Trophoblast cell (in vitro differentiated cells and primary cell): ENCODE measurements around the gene SNX24.

ENCODE experiments used
- DNase-seq, 2 donors: peaks; one replicate each; pipeline ENCODE4 v3.0.0-alpha.2; 2016
- H2AFZ ChIP-seq: 2 replicates; pipeline ENCODE4 v1.6.1; 2013; ENCODE audit warnings: low read length, moderate library complexity, mild to moderate bottlenecking; ENCODE audit not compliant: insufficient read depth, poor library complexity
- H2AK5ac ChIP-seq: 2 replicates; pipeline ENCODE4 v1.6.1; 2013; ENCODE audit warnings: mild to moderate bottlenecking, low read length
- H2BK120ac ChIP-seq: 2 replicates; pipeline ENCODE4 v1.6.1; 2013; ENCODE audit warnings: low read length, mild to moderate bottlenecking, moderate library complexity; ENCODE audit not compliant: insufficient read depth, poor library complexity
- H2BK12ac ChIP-seq: 2 replicates; pipeline ENCODE4 v1.6.1; 2013; ENCODE audit warnings: mild to moderate bottlenecking, low read length, moderate library complexity
- H2BK5ac ChIP-seq: 2 replicates; pipeline ENCODE4 v1.6.1; 2013; ENCODE audit warnings: low read length, low read depth, moderate library complexity, mild to moderate bottlenecking; ENCODE audit not compliant: poor library complexity
- H3K14ac ChIP-seq: 2 replicates; pipeline ENCODE4 v1.6.1; 2013; ENCODE audit warnings: mild to moderate bottlenecking, low read length
- H3K18ac ChIP-seq: 2 replicates; pipeline ENCODE4 v1.6.1; 2013; ENCODE audit warnings: mild to moderate bottlenecking, low read length
- H3K23ac ChIP-seq: 2 replicates; pipeline ENCODE4 v1.6.1; 2013; ENCODE audit warnings: low read length
- H3K27ac ChIP-seq: 2 replicates; pipeline ENCODE4 v1.5.1; 2013; ENCODE audit warnings: low read depth, mild to moderate bottlenecking, inconsistent platforms, low read length, moderate library complexity
- H3K27me3 ChIP-seq: 2 replicates; pipeline ENCODE4 v1.6.1; 2013; ENCODE audit warnings: inconsistent platforms, mild to moderate bottlenecking, low read length, moderate library complexity; ENCODE audit not compliant: insufficient read depth
- H3K36me3 ChIP-seq, 2 experiments: 1 replicate in 1 of 2; 2 replicates in 1 of 2; pipeline ENCODE4 v1.6.1; 2013; ENCODE audit warnings: low read length in 2 of 2, mild to moderate bottlenecking in 2 of 2, moderate library complexity in 1 of 2; ENCODE audit not compliant: insufficient read depth in 2 of 2, control insufficient read depth in 1 of 2
- H3K4ac ChIP-seq: 2 replicates; pipeline ENCODE4 v1.6.1; 2013; ENCODE audit warnings: low read depth, mild to moderate bottlenecking, low read length, moderate library complexity
- H3K4me1 ChIP-seq, 2 experiments: 1 replicate in 1 of 2; 2 replicates in 1 of 2; pipeline ENCODE4 v1.6.1; 2013; ENCODE audit warnings: low read length in 2 of 2, mild to moderate bottlenecking in 2 of 2, moderate library complexity in 1 of 2; ENCODE audit not compliant: insufficient read depth in 2 of 2, control insufficient read depth in 1 of 2
- H3K4me2 ChIP-seq: 2 replicates; pipeline ENCODE4 v1.6.1; 2013; ENCODE audit warnings: inconsistent platforms, mild to moderate bottlenecking, low read length, moderate library complexity
- H3K4me3 ChIP-seq: 2 replicates; pipeline ENCODE4 v1.5.1; 2013; ENCODE audit warnings: mild to moderate bottlenecking, low read depth, low read length, inconsistent platforms
- H3K79me1 ChIP-seq: one replicate; pipeline ENCODE4 v1.6.1; 2013; ENCODE audit warnings: low read length
- H3K79me2 ChIP-seq: 2 replicates; pipeline ENCODE4 v1.6.1; 2013; ENCODE audit warnings: low read length, mild to moderate bottlenecking; ENCODE audit not compliant: control insufficient read depth, insufficient read depth, poor library complexity
- H3K9ac ChIP-seq: 2 replicates; pipeline ENCODE4 v1.6.1; 2013; ENCODE audit warnings: mild to moderate bottlenecking, low read length
- H3K9me3 ChIP-seq: 2 replicates; pipeline ENCODE4 v1.6.1; 2013; ENCODE audit warnings: low read depth, mild to moderate bottlenecking, control low read depth, inconsistent platforms, low read length; ENCODE audit not compliant: insufficient read depth
- H4K12ac ChIP-seq: 2 replicates; pipeline ENCODE4 v1.6.1; 2013; ENCODE audit warnings: low read depth, mild to moderate bottlenecking, low read length, moderate library complexity
- H4K8ac ChIP-seq: 2 replicates; pipeline ENCODE4 v1.6.1; 2013; ENCODE audit warnings: low read depth, mild to moderate bottlenecking, low read length, moderate library complexity
- H4K91ac ChIP-seq: one replicate; pipeline ENCODE4 v1.6.1; 2013; ENCODE audit warnings: low read depth, mild to moderate bottlenecking, low read length, moderate library complexity
- WGBS: extraction: QIAGEN DNeasy Blood & Tissue Kit; methylation state at CpG from one replicate; pipeline ENCODE4 v1.1.7; 2013; ENCODE audit warnings: missing lambda C conversion rate; ENCODE audit not compliant: insufficient read length, insufficient coverage; ENCODE audit errors: extremely low coverage; 5-methylcytosine and 5-hydroxymethylcytosine counted together

Gene SNX24

DNA sequence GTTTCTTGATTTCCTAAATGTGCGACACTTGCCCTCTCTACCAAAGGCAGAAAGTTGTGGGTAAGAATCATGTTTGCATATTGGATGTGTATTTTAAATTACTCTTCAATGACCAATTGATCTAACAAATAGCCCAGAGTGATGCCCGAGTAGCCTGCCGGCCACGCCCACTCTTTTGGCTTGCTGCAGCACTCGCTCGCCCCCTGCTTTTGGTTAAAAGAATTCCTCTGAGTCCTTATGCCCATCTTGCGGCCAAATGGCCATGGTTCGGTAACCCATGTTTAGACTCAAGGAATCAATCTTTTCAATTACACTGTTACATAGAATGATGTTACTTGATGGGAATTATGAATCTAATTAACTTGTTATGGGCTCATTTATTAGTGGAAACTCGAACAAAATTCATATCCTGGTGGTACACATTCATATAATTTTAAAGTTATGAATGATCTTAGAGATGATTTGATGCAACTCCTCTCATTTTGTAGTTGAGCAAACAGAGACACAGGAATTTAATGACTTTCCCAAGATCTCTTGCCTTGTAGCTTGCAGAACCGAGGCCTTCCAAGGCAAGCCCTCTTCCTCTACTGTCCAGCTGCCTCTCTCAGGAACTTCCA, 154.6 kb downstream of the SNX24 start:
- Histone ChIP-seq H4K8ac (no peak overlapping the region), H3K4me1 (no peaks in the 10 kb centered on the region), H3K27me3 (no peaks in the 10 kb centered on the region), H3K4me2 (no peak overlapping the region), H3K9ac (no peak overlapping the region), H4K91ac (no peak overlapping the region), H4K12ac (no peak overlapping the region), H2BK120ac (no peak overlapping the region), H3K14ac (no peak overlapping the region), H3K23ac (no peak overlapping the region), H2AK5ac (no peak overlapping the region), H3K79me1 (no peaks in the 10 kb centered on the region), H3K9me3 (no peaks in the 10 kb centered on the region), H2BK12ac (no peak overlapping the region), H3K27ac (no peak overlapping the region), H3K18ac (no peak overlapping the region), H3K4me3 (no peak overlapping the region), H3K36me3 (peaks cover 2 to 4% of the 10 kb centered on the region in 2 experiments), H3K4ac (no peak overlapping the region), H2BK5ac (no peak overlapping the region), H2AFZ (no peak overlapping the region), H3K79me2 (no peaks in the 10 kb centered on the region)
- DNase-seq: peak; percentile 48 to 78
- WGBS: no CpG with 5 or more reads among the region's 10 CpGs

DNA sequence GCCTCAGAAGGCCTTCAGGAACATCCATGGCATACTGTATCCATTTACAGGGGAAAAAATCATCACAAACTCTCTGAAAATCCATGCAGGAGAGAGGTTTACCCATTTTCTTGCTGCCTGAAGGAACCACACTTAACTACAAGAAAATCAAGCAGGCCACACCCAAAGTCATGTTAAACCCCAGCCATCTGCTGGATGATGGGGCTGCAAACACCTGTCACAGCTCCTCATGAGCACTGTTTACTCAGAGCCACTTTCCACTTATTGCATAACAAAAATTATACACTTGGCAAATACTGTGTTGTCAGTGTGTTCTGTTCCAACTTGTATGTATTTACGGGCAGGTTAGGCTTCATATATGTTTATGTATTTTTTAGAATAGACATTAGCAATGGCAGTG, 155.3 kb downstream of the SNX24 start:
- Histone ChIP-seq H2AFZ (no peak overlapping the region), H3K79me2 (no peaks in the 10 kb centered on the region), H2AK5ac (no peak overlapping the region), H3K4ac (no peak overlapping the region), H3K9ac (no peak overlapping the region), H3K4me3 (no peak overlapping the region), H2BK5ac (no peak overlapping the region), H2BK120ac (no peak overlapping the region), H3K23ac (no peak overlapping the region), H3K27me3 (no peaks in the 10 kb centered on the region), H4K91ac (no peak overlapping the region), H2BK12ac (no peak overlapping the region), H4K12ac (no peak overlapping the region), H3K27ac (no peak overlapping the region), H3K9me3 (no peaks in the 10 kb centered on the region), H3K18ac (no peak overlapping the region), H3K79me1 (no peaks in the 10 kb centered on the region), H3K14ac (no peak overlapping the region), H4K8ac (no peak overlapping the region), H3K4me2 (no peak overlapping the region), H3K36me3 (peaks cover 2 to 4% of the 10 kb centered on the region in 2 experiments), H3K4me1 (no peaks in the 10 kb centered on the region)
- DNase-seq: no peak
- no CpG with 5 or more reads among the region's 1 CpG for WGBS

DNA sequence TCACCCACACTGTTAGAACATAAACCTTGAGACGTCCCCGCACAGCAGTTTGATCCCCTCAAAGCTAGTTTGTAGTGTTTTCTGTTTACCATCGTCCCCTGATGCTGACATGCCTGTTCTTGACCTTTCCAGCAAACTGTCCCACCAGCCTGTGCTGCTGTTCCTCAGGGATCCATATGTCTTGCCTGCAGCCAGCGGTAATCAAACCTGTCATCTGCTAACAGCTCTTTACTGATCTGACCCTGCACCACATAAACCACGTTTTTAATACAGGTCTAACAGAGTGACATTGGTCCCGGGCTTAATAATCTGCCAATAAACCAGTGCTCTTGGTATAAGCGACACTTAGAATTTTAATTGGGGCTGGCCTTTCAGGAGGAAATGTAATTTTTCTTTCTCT, 156.4 kb downstream of the SNX24 start:
- no CpG with 5 or more reads among the region's 7 CpGs for WGBS
- Histone ChIP-seq H3K18ac (no peak overlapping the region), H3K4me1 (peaks cover 2 to 3% of the 10 kb centered on the region in 2 experiments)

DNA sequence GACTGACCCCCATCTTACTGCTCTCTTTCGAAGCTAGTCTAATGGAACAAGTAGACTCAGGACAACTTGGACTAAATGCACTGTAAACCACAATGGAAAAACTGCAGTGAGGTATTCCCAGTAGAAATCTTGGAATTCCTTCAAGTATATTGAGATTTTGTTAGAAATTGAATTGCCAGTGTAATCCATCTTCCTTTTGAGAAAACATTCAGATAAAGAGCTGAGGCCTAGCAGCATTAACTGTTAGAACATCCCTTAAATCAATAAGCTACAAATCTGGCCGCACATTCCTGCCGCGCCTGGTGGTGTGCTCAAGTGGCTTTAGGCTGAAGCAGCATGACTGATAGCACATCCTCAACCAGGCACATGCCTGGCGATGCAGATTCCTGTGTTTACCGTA, 161.8 kb downstream of the SNX24 start:
- Histone ChIP-seq H3K4me3 (no peak overlapping the region), H2AK5ac (no peak overlapping the region), H3K4ac (no peak overlapping the region), H3K4me1 (peaks cover 3 to 4% of the 10 kb centered on the region in 2 experiments), H4K91ac (no peak overlapping the region), H2BK120ac (no peak overlapping the region), H4K8ac (no peak overlapping the region), H3K79me2 (no peaks in the 10 kb centered on the region), H2BK5ac (no peak overlapping the region), H3K18ac (no peak overlapping the region), H2BK12ac (no peak overlapping the region), H3K4me2 (no peak overlapping the region), H3K23ac (no peak overlapping the region), H3K79me1 (peaks cover 2% of the 10 kb centered on the region), H4K12ac (no peak overlapping the region), H3K27me3 (no peaks in the 10 kb centered on the region), H2AFZ (no peak overlapping the region), H3K36me3 (peaks cover 0 to 9% of the 10 kb centered on the region in 2 experiments), H3K9me3 (no peaks in the 10 kb centered on the region), H3K14ac (no peak overlapping the region), H3K27ac (no peak overlapping the region), H3K9ac (no peak overlapping the region)
- no peak for DNase-seq
- no CpG with 5 or more reads among the region's 6 CpGs for WGBS

More for the DNA sequence above, 156.4 kb downstream of the SNX24 start:
- no peak overlapping the region for H3K9ac ChIP-seq
- peaks cover 2% of the 10 kb centered on the region for H3K79me1 ChIP-seq
- no peak overlapping the region for H3K27ac ChIP-seq
- H3K23ac ChIP-seq: no peak overlapping the region
- H3K27me3 ChIP-seq: no peaks in the 10 kb centered on the region
- no peak overlapping the region for H2BK5ac ChIP-seq
- no peak overlapping the region for H3K4ac ChIP-seq
- no peaks in the 10 kb centered on the region for H3K79me2 ChIP-seq
- no peak overlapping the region for H2AFZ ChIP-seq
- no peak overlapping the region for H2AK5ac ChIP-seq
- H4K8ac ChIP-seq: no peak overlapping the region
- no peak overlapping the region for H2BK120ac ChIP-seq
- no peak overlapping the region for H2BK12ac ChIP-seq
- no peak overlapping the region for H4K91ac ChIP-seq
- H3K14ac ChIP-seq: no peak overlapping the region
- H3K4me2 ChIP-seq: no peak overlapping the region
- no peaks in the 10 kb centered on the region for H3K9me3 ChIP-seq
- peaks cover 0 to 4% of the 10 kb centered on the region in 2 experiments for H3K36me3 ChIP-seq
- H4K12ac ChIP-seq: no peak overlapping the region
- no peak for DNase-seq
- H3K4me3 ChIP-seq: no peak overlapping the region
